Stimulated activated CD8-positive, alpha-beta memory T cell treated with anti-CD3 and anti-CD28 coated beads, Interleukin-12 subunit alpha, Interleukin-12 subunit beta, amount 100 ng/mL, for 24 hours (primary cell): ENCODE measurements around the gene TRIM36.

Source experiments
- DNase-seq: peaks from one replicate; pipeline ENCODE4 v3.0.0-alpha.2; 2020; ENCODE audit errors: extremely low read depth

The TRIM36 gene

GRCh38 chr5:115166744-115167393 lies 2.8 kb downstream of the TRIM36 start:
- DNase-seq: no peak

GRCh38 chr5:115165790-115166189 lies 3.9 kb downstream of the TRIM36 start:
- DNase-seq: no peak

- DNase-seq: no peak
These were observed 8.7 kb downstream of the TRIM36 start for GRCh38 chr5:115160975-115161475.

- no peak for DNase-seq
These were observed 18.4 kb downstream of the TRIM36 start for GRCh38 chr5:115151208-115151805.

GRCh38 chr5:115150512-115150911 lies 19.2 kb downstream of the TRIM36 start:
- no peak for DNase-seq

GRCh38 chr5:115147052-115147451 lies 22.7 kb downstream of the TRIM36 start:
- no peak for DNase-seq

GRCh38 chr5:115136294-115136693 lies 33.4 kb downstream of the TRIM36 start:
- DNase-seq: no peak

GRCh38 chr5:115132465-115132864 lies 37.2 kb downstream of the TRIM36 start:
- no peak for DNase-seq

GRCh38 chr5:115126303-115126702 lies 43.4 kb downstream of the TRIM36 start:
- DNase-seq: no peak

GRCh38 chr5:115124741-115125140 lies 45.0 kb downstream of the TRIM36 start:
- no peak for DNase-seq

GRCh38 chr5:115116001-115116400 lies 53.7 kb downstream of the TRIM36 start:
- no peak for DNase-seq

GRCh38 chr5:115109840-115110239 lies 59.9 kb downstream of the TRIM36 start:
- no peak for DNase-seq

GRCh38 chr5:115109356-115109755 lies 60.4 kb downstream of the TRIM36 start:
- DNase-seq: no peak

- no peak for DNase-seq
These were observed 69.3 kb downstream of the TRIM36 start for GRCh38 chr5:115100319-115100955.

GRCh38 chr5:115098041-115098702 lies 71.5 kb downstream of the TRIM36 start:
- no peak for DNase-seq

GRCh38 chr5:115097236-115097635 lies 72.5 kb downstream of the TRIM36 start:
- no peak for DNase-seq

GRCh38 chr5:115096034-115096769 lies 73.5 kb downstream of the TRIM36 start:
- DNase-seq: no peak

- DNase-seq: no peak
These were observed 81.8 kb downstream of the TRIM36 start for GRCh38 chr5:115087951-115088350.

GRCh38 chr5:115086473-115086872 lies 83.2 kb downstream of the TRIM36 start:
- no peak for DNase-seq

GRCh38 chr5:115084246-115084793 lies 85.4 kb downstream of the TRIM36 start:
- no peak for DNase-seq

- no peak for DNase-seq
These were observed 89.6 kb downstream of the TRIM36 start for GRCh38 chr5:115079924-115080623.
